HK-2 (cell line): ENCODE data around the gene ZNF564.
"Not testable (repeated sequence)": the region's sequence is repeated elsewhere in the genome, so short reads cannot be mapped to it uniquely, and the experiment has no call there.

Experiments used
- DNase-seq: peaks from one replicate; pipeline ENCODE4 v3.0.0-alpha.2; 2018; ENCODE audit not compliant: unreplicated experiment

Gene ZNF564

DNA sequence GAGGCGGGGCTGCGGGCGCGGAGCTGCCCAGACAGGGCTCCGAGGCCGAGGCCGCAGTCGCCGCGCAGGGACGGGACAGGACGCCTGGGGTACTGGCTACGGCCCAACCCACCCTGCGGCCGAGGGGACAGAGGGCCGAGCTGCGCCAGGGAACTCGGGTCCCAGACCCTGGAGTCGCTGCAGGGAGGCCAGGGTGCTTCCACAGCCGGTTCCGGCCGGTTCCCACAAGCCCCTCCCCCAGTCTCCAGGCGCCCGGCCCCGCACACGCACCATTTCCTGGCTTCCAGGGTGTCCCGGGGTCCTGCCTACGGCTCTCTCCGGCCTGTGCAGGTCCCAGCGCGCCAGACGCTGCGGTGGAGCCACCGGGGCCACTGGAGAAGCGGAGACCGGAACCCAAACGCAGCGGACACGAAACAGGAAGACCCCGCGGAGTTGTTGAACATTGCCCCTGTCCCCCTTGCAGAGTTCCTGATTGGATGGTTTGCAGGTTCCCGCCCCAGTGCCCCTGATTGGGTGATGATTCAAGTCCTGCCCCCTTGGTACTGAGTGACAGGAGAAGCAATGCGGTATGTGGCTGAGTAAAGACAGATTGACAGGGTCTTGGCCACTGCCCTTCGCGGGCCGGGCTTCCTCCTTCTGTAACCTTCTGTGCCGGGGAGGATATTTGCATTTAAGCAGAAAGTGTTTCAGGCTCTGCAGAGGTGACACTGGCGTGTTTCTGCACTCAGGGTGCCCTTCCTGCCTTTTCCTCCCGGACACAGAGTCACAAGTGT is at the start of gene ZNF564:
TSS of gene ZNF564 (minus strand) at position 423 of the 773 bp plus-strand sequence. CDS start at position 273, 150 bp downstream.
- DNase-seq, result peak; percentile 96

DNA sequence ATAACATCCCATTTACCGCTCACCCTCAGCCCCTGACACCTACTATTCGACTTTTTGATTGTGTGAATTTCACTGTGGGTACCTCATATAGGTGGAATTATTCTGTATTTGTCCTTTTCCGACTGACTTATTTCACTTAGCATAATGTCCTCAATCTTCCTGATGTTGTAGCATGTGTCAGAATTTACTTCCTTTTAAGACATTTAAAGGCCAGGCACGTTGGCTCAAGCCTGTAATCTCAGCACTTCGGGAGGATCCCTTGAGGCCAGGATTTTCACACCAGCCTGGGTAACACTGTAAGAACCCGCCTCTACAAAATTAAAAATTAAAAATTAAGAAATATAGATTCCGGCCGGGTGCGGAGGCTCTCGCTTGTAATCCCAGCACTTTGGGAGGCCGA is 46.3 kb upstream of the ZNF564 start:
- DNase-seq, result no peak

DNA sequence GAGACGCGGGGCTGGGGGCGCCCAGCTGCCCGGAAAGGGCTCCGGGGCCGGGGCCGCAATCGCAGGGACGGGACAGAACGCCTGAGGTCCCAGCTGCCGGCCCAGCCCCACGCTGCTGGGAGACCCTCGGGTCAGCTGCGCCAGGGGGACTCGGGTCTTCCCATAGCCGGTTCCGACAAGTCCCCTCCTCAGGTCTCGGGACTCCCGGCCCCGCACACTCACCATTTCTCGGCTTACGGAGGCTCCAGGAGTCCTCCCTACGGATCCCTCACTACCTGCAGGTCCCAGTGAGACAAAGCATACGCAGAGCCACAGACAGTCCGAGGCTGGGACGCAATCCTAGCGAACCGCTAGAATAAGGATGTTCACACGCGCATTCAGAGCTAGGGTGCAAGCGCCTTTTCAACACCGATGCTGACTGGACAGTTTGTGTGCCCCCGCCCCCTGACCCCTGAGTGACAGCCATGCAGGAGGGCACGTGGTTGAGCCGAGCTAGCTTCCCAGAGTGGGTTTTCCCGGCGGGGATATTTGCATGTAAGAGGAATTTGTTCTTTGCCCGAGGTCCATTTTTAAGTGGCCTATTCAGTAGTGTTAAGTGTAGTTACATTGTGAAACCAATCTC is 45.8 kb upstream of the ZNF564 start:
- no peak for DNase-seq

DNA sequence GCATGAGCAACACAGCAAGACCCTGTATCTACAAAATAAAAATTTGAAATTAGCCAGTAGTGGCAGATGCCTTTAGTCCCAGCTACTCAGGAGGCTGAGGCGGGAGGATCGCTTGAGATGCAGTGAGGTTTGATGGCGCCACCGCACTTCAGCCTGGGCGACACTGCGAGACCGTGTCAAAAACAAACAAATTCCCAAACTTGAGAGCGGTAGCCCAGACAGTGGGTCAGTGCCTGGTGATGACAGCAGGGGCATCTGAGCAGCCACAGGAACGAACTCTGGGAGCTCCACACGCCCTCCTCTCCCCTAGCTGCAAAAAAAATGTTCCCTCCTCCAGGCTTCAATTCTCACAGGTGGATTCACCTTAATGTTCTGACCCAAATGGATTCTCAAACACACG is 45.2 kb upstream of the ZNF564 start:
- no peak for DNase-seq

DNA sequence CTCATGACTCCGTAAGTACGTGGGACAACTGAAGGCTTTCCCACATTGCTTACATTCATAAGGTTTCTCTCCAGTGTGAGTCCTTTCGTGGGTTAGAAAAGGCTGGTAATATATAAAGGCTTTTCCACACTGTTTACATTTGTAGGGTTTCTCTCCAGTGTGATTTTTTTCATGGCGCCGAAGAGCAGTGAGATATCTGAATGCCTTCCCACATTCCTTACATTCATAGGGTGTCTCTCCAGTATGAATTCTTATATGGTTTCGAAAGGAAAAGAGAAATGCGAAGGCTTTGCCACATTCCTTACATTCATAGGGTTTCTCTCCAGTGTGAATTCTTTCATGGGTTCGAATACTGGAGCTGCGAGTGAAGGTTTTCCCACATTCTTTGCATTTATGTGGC is 29.8 kb upstream of the ZNF564 start:
- no peak for DNase-seq

DNA sequence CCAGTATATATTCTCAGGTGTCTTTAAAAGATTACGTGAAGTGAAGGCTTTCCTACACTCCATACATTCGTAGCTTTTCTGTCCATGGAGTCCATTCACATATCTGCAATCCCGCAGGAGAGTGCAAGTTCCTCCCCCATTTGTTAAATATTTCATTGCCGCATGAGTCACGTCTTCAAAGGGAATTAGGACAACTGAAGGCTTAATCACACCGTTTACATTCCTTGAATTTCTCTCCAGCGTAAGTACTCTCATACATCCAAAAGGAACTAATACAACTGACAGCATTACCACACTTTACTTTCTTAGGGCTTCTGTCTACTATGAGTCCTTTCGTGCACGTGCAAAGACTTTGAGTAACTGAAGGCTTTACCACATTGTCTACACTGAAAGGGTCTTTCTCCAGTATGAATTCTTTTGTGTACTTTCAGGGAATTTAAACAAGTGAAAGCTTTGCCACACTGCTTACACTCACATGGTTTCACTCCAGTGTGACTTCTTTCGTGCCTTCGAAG is 29.0 kb upstream of the ZNF564 start:
- DNase-seq, result peak; percentile 17

DNA sequence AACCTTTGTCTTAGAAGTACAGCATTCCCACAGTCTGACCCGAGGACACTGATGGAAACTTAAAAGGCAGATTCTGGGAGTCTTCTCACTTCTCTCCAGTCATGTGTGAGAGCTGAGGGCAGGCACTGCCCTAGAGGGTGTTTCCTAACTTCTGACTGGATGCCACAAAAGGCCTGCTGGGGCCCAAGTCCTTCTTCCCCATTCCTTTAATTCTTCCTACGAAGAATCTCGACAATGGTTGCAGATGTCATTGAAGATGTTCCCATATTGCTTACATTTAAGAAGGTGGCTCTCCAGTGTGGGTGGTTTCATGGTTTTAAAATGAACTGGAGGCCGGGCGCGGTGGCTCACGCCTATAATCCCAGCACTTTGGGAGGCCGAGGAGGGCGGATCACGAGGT is 27.4 kb upstream of the ZNF564 start:
- DNase-seq, result no peak

DNA sequence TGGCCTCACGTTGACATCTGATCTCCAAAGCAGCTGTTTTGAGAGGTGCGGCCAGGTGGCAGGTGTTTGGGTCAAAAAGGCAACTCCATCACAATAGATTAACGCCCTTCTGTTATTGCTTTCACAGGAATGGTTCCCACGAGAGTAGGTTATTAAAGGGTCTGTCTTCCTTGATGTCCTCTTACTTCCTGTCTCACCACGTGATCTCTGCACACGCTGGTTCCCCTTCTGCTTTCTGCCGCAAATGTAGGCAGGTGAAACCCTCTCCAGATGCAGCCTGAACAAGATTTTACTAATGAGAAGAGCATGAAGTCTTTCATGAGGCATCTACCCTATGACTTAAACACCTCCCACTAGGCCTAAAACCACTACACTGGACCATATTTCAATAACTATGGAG is 22.8 kb upstream of the ZNF564 start:
- no peak for DNase-seq

DNA sequence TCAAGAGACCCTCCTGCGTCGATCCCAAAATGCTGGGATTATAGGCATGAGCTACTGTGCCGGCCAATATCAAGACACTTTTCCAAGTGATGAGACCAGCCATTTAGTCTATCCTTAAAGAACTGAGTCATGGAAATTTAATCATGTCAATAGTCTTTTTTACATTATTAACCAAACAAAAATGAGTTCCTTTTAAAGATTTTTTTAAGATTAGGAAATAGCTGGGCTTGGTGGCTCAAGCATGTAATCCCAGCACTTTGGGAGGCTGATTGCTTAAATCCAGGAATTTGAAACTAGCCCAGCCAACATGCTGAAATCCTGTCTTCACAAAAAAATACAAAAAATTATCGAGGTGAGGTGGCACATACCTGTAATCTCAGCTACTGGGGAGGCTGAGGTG is 16.7 kb upstream of the ZNF564 start:
- no peak for DNase-seq

DNA sequence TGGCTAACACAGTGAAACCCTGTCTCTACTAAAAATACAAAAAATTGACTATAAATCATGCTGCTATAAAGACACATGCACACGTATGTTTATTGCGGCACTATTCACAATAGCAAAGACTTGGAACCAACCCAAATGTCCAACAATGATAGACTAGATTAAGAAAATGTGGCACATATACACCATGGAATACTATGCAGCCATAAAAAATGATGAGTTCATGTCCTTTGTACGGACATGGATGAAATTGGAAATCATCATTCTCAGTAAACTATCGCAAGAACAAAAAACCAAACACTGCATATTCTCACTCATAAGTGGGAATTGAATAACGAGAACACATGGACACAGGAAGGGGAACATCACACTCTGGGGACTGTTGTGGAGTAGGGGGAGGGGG is 15.1 kb upstream of the ZNF564 start:
- DNase-seq, result not testable (repeated sequence)

DNA sequence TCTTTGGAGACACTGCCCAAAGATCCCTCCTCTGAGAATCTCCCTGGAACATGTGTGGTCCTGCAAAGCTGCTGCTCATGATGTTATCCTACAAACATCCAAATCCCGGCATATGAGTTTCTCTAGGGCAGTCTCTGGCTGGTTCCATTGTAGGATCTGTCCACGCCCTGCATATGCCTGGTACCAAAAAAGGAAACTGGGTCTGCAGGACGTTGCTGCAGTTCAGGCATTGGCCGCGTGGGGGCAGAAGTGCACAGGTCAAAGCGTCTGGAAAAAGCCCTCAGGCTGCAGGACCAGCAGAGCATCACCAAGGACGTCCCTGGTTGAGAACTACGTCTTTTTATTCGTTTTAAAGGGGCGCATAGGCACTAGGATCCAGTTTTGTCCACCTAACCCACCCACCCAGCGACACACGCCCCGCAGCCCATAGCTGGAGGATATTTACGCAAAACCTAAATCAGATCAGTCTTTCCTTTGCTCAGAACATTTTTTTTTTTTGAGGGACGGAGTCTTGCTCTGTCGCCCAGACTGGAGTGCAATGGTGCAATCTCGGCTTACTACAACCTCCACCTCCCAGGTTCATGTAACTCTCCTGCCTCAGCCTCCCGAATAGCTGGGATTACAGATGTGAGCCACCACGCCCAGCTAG is 12.9 kb upstream of the ZNF564 start:
- DNase-seq, result peak; percentile 85

DNA sequence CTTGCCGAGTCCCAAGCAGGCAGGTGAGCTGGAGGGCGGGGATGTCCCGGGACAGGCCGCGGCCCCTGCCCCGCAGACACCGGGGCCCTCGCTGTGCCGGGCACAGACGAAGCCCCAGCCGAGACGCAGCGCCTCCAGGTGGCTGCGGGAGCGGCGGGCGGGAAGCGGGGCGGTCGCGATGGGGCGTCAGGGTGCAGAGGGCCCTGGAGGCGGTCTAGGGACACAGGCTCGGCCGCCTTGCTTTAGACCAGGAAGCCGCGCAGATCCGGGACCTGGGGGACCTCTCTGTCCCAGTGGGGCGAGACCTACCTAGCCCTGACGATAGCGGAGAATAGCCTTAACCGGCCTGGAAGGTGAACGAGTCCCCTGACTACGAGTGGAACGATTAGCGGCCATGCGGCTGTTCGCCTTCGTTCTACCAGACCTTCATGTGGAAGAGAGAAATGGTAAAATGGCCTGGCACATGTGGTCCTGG is 4.2 kb upstream of the ZNF564 start:
- no peak for DNase-seq

DNA sequence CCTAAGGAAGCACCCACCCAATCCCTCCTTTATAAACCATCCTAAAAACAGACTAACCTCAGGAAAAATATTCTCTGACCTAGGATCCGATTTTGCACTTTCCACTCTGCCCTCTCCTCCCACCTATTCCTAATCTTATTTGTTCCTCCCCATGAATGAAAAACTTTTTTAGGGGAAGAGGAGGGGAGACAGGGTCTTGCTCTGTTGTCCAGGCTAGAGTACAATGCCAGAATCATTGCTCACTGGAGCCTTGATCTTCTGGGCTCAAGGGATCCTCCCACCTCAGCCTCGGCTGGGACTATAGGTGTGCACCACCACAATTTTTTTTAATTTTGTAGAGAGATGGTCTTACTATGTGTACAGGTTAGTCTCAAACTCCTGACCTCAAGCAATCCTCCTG is 4.4 kb downstream of the ZNF564 start:
- no peak for DNase-seq

DNA sequence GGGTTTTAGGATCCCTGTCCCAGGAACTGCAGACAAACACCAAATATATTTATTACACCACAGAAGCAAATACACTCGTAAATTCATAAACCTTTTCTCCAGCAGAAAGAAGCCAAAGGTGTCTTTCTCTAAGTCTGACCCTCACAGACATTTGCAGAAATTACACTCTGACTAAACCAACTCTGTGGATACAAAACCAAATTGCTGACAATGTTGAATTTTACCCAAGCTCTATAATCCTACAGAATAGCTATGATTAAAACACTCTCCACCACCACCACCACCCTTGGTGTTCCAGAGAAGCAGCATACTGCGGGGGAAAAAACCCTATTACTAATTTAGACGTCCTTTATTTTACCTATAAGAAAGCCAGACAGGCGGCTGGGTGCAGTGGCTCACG is 5.2 kb downstream of the ZNF564 start:
- no peak for DNase-seq

DNA sequence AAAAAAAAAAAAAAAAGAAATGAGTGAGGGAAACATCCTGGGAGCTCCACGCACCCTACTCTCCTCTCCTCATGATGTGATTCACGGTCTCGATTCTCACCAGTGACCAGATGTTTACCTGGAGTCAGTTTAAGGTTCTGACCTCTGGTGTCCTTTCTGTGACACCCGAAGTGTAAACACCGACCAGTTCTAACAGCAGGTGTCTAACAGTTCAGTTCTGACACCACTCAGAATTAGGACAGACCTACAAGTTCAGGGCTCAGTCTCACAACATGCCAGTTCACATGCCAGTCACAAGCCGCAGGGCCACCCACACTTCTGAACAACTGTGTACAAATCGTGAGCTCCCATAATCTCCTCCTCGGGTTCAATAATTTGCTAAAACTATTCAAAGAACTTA is 6.0 kb downstream of the ZNF564 start:
- DNase-seq, result no peak

DNA sequence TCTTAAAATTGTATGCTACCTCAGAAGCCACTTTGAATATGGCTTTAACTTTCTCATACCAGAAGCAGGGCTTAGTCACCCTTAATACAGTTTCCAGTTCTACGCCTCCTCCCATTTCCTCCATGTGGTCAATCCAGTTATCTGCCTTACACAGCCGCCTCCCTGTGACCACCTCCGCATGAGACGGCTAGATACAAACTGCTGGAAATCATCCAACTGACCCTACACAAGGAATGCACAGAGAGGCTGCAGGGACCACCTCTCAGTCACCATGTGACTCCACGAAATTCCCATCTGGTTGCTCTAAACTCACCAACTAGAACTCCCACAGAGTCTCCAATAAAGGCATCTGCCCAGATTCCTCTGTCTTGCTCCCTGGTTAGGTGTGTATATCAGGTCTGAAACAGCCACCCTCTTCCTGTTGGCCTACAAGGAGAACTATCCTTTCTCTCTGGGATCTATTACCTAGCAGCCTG is 6.8 kb downstream of the ZNF564 start:
- DNase-seq, result no peak

DNA sequence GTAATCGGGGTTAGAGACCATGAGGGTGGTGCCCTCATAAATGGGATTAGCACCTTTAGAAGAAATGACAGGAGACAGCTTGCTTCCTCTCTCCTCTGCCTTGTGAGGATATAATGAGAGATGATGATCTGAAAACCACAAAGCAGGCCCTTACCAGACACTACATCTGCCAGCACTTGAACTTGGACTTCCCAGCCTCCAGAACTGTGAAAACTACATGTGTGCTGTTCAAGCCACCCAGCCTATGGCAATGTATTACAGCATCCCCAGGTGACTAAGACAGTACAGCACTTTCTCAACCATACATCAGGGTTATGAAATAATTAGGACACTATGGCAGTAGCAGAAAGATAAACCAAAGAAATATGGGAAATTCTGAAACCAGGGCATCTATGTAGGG is 7.4 kb downstream of the ZNF564 start:
- DNase-seq, result no peak

DNA sequence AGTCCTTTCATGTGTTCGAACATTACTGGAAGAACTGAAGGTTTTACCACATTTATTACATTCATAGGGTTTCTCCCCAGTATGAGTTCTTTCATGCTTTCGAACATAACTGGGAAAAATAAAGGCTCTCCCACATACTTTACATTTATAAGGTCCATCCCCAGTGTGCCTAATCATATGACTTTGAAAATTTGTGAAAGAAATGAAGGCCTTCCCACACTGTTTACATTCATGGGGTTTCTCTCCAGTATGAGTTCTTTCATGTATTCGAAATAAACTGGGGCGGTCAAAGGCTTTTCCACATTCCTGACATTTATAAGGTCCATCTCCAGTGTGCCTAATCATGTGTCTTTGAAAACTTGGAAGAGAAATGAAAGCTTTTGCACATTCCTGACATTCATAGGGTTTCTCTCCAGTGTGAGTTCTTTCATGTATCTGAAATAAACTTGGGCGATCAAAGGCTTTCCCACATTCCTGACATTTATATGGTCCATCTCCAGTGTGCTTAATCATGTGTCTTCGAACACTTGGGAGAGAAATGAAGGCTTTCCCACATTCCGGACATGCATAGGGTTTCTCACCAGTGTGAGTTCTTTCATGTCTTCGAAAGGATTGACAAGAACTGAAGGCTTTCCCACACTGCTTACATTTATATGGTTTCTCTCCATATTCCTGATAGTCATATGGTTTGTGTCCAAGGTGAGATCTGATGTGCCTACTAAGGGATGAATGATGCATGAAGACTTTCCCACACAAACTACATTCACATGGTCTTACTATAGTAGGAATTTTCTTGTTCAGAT is 24.0 kb downstream of the ZNF564 start:
- no peak for DNase-seq

DNA sequence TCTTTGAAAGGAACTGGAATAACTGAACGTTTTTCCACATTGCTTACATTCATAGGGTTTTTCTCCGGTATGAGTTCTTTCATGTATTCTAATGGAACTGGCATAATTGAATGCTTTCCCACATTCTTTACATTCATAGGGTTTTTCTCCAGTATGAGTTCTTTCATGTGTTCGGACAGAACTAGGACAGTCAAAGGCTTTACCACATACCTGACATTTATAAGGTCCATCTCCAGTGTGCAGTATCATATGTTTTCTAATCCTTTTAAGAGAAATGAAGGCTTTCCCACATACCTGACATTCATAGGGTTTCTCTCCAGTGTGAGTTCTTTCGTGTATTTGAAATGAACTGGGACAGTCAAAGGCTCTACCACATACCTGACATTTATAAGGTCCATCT is 24.7 kb downstream of the ZNF564 start:
- no peak for DNase-seq

DNA sequence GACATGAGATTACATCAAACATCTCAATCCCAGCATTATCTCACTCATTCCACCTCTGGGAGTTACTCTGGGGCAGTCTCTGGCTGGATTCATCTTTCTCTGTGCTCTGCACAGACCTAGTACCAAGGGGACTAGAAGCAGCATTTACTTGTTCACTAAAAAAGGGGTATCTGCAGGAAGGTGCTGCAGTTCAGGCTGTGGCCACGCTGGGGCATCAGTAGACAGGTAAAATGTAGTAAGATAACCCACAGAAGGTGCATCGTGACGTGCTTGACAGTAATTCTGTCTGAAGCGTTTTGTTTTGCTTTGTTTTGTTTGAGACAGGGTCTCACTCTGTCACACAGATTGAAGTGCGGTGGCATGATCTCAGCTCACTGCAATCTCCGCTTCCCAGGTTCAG is 29.3 kb downstream of the ZNF564 start:
- no peak for DNase-seq

DNA sequence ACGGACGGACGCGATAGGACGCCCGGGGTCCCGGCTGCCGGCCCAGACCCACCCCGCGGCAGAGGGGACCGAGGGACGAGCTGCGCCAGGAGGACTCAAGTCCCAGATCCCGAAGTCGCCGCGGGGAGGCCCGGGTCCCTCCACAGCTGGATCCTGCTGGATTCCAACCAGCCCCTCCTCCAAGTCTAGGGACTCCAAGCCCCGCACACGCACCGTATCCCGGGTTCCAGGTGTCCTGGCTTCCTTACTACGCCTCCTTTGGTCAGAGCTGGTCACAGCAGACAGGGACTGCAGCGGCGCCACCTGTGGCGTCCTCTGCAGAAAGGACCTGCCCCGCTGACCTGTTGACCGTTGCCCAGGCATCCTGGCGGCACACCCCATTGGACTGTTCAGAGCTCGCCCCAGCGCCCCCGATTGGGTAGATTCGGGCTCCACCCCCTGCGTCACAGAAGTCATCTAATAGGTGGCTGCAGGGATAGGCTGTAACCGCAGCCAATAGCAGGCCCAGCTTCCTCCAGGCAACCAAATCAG is 37.7 kb downstream of the ZNF564 start:
- no peak for DNase-seq

DNA sequence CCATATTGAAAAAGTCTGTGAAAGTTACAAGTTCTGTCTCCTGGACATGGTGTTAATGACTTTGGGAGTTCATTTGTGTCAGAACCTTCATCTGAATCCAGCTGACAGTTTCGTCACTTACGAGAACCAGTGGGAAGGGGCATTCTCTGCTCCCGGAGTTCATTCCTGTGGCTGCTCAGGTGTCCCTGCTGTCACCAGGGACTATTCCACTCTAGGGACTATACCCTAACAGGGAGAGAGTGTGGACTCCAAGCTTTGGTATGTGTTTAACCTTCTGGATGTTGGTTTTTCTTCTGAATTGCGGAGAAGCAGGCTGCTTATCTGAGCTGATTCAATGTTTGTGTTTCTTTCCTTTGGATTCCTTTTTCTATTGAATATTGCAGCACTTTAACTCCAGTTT is 54.2 kb downstream of the ZNF564 start:
- no peak for DNase-seq
